Neural cell (in vitro differentiated cells): ENCODE results near the gene CYREN. TPM values are rescaled to one million over a fixed set of nuclear protein-coding genes. Genes with fewer than 3 reads are reported as not detected.
"Not testable (repeated sequence)": the region's sequence is repeated elsewhere in the genome, so short reads cannot be mapped to it uniquely, and the experiment has no call there.

ENCODE experiments used
- H2AFZ ChIP-seq: fragments of 200-600, 300-800 bp; sonication (generic), shearing (Covaris generic); 2 replicates; pipeline ENCODE4 v1.6.0; 2014; ENCODE audit warnings: low read depth, mild to moderate bottlenecking, antibody characterized with exemption, low read length, moderate library complexity
- H3F3A ChIP-seq: fragments of 200-600 bp; shearing (Covaris generic); 2 replicates; pipeline ENCODE4 v1.6.1; 2016; ENCODE audit warnings: mild to moderate bottlenecking, moderate library complexity, mixed read lengths, antibody characterized with exemption, low read length; ENCODE audit not compliant: insufficient read depth, poor library complexity, severe bottlenecking
- H3K27ac ChIP-seq: fragments of 200-600, 300-800 bp; sonication (generic), shearing (Covaris generic); 2 replicates; pipeline ENCODE4 v1.5.1; 2014; ENCODE audit warnings: mild to moderate bottlenecking, low read length, moderate library complexity
- H3K27me3 ChIP-seq: fragments of 300-800, 200-600 bp; sonication (generic), shearing (Covaris generic); 2 replicates; pipeline ENCODE4 v1.6.0; 2014; ENCODE audit warnings: mild to moderate bottlenecking, low read depth, low read length, moderate library complexity; ENCODE audit not compliant: insufficient read depth
- H3K36me3 ChIP-seq: fragments of 300-800, 200-600 bp; sonication (generic), shearing (Covaris generic); 2 replicates; pipeline ENCODE4 v1.5.1; 2014; ENCODE audit warnings: mild to moderate bottlenecking, antibody characterized with exemption, low read length, moderate library complexity; ENCODE audit not compliant: insufficient read depth
- H3K4me2 ChIP-seq: fragments of 300-800, 200-600 bp; sonication (generic), shearing (Covaris generic); 2 replicates; pipeline ENCODE4 v1.6.0; 2014; ENCODE audit warnings: mild to moderate bottlenecking, low read length
- H3K4me3 ChIP-seq: fragments of 300-800, 200-600 bp; sonication (generic), shearing (Covaris generic); 2 replicates; pipeline ENCODE4 v1.5.1; 2014; ENCODE audit warnings: mild to moderate bottlenecking, low read length, moderate library complexity
- H3K79me2 ChIP-seq: fragments of 200-600 bp; shearing (Covaris generic); replicated peaks from 2 replicates; pipeline ENCODE4 v1.6.0; 2014; ENCODE audit warnings: mild to moderate bottlenecking, low read length, moderate library complexity; ENCODE audit not compliant: insufficient read depth
- H3K9ac ChIP-seq: fragments of 300-800, 200-600 bp; sonication (generic), shearing (Covaris generic); 2 replicates; pipeline ENCODE4 v1.6.1; 2016; ENCODE audit warnings: mild to moderate bottlenecking, low read length, mixed read lengths
- H3K9me2 ChIP-seq: fragments of 200-600 bp; shearing (Covaris generic); 2 replicates; pipeline ENCODE4 v1.6.1; 2016; ENCODE audit warnings: mild to moderate bottlenecking, low read length, mixed read lengths; ENCODE audit not compliant: insufficient read depth
- H3K9me3 ChIP-seq: fragments of 200-600, 300-800 bp; sonication (generic), shearing (Covaris generic); 2 replicates; pipeline ENCODE4 v1.6.1; 2016; ENCODE audit warnings: mild to moderate bottlenecking, mixed run types, low read length, moderate library complexity, mixed read lengths
- H4K20me1 ChIP-seq: fragments of 200-600 bp; shearing (Covaris generic); 2 replicates; pipeline ENCODE4 v1.6.1; 2016; ENCODE audit warnings: mild to moderate bottlenecking, mixed run types; ENCODE audit not compliant: insufficient read depth
- EP300 ChIP-seq: fragments of 450-650 bp; conservative IDR thresholded peaks from 2 replicates; pipeline ENCODE4 v1.6.1; 2014; ENCODE audit warnings: antibody characterized with exemption, mild to moderate bottlenecking, moderate library complexity; ENCODE audit not compliant: poor library complexity, severe bottlenecking
- EZH2 ChIP-seq: fragments of 200-600, 300-800 bp; shearing (Covaris generic), sonication (generic); IDR thresholded peaks from 2 replicates; pipeline ENCODE4 v1.6.1; 2014; ENCODE audit warnings: antibody characterized with exemption, low read length, borderline replicate concordance, mild to moderate bottlenecking; ENCODE audit not compliant: insufficient read depth, poor library complexity, severe bottlenecking
- MXI1 ChIP-seq: fragments of 450-650 bp; conservative IDR thresholded peaks from 2 replicates; pipeline ENCODE4 v1.6.1; 2014; ENCODE audit warnings: antibody characterized with exemption, mild to moderate bottlenecking; ENCODE audit not compliant: poor library complexity, severe bottlenecking
- POLR2AphosphoS5 ChIP-seq: IDR thresholded peaks from 2 replicates; pipeline ENCODE4 v1.6.1; 2012
- RAD21 ChIP-seq: fragments of 450-650 bp; conservative IDR thresholded peaks from 2 replicates; pipeline ENCODE4 v1.6.1; 2014; ENCODE audit warnings: antibody characterized with exemption, mild to moderate bottlenecking, moderate library complexity
- SMC3 ChIP-seq: fragments of 450-650 bp; conservative IDR thresholded peaks from 2 replicates; pipeline ENCODE4 v1.6.1; 2014; ENCODE audit warnings: antibody characterized with exemption, mild to moderate bottlenecking, moderate library complexity; ENCODE audit not compliant: poor library complexity
- TAF1 ChIP-seq: IDR thresholded peaks from 2 replicates; pipeline ENCODE4 v1.6.1; 2012; ENCODE audit warnings: low read depth
- polyA plus RNA-seq: library from polyadenylated mRNA; depleted of rRNA; stranded (reverse); fragments of >200 nt; gene quantifications from 2 replicates; pipeline ENCODE4 v1.2.3, GENCODE V29; 2014
- TF ChIP-seq, protein P1 (sequence below): fragments of 450-650 bp; IDR thresholded peaks from 2 replicates; pipeline ENCODE4 v1.5.1; 2014; ENCODE audit warnings: antibody characterized with exemption, mild to moderate bottlenecking, moderate library complexity; ENCODE audit not compliant: poor library complexity, severe bottlenecking
- TF ChIP-seq, protein P2 (sequence below): IDR thresholded peaks from 2 replicates; pipeline ENCODE4 v1.6.1; 2012; ENCODE audit warnings: borderline replicate concordance

The CYREN gene
- polyA plus RNA-seq, 1 donor from 2014 or later, result 6.7 TPM

DNA sequence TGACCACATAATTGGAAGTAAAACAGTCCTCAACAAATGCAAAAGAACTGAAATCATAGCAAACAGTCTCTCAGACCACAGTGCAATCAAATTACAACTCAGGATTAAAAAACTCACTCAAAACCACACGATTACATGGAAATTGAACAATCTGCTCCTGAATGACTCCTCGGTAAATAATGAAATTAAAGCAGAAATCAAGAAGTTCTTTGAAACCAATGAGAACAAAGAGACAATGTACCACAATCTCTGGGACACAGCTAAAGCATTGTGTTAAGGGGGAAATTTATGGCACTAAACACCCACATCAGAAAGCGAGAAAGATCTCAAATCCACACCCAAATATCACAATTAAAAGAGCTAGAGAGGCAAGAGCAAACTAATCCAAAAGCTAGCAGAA is 45.9 kb downstream of the CYREN start:
- not testable (repeated sequence) for H2AFZ ChIP-seq, H3K4me2 ChIP-seq, H3K9ac ChIP-seq, H3K27ac ChIP-seq, H3K9me2 ChIP-seq, H3K9me3 ChIP-seq, H3K36me3 ChIP-seq, H3F3A ChIP-seq, H3K27me3 ChIP-seq, H4K20me1 ChIP-seq, H3K79me2 ChIP-seq, H3K4me3 ChIP-seq

DNA sequence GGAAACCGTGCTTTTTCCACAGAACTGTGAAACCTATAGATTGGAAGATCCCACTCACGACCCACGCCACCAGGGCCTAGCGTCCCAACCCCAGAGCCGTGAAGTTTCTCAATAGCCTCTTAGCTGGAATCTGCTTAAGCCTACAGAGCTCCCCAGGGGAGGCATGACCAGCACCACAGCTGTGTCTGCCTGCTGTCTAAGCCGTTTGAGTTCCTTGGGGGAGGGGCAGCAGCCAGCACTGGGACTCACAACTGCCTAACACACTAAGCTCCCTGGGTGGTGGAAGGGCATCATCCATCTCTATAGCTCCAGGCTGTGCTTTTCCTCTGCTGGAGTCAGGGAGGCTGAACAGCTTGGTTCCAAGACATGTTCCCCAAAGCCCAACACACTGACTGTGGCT is 48.6 kb downstream of the CYREN start:
- no peak overlapping the region for H3K4me2 ChIP-seq
- TF ChIP-seq EZH2, result no peak
- no peak for TF ChIP-seq EP300
- TF ChIP-seq, protein P1, sequence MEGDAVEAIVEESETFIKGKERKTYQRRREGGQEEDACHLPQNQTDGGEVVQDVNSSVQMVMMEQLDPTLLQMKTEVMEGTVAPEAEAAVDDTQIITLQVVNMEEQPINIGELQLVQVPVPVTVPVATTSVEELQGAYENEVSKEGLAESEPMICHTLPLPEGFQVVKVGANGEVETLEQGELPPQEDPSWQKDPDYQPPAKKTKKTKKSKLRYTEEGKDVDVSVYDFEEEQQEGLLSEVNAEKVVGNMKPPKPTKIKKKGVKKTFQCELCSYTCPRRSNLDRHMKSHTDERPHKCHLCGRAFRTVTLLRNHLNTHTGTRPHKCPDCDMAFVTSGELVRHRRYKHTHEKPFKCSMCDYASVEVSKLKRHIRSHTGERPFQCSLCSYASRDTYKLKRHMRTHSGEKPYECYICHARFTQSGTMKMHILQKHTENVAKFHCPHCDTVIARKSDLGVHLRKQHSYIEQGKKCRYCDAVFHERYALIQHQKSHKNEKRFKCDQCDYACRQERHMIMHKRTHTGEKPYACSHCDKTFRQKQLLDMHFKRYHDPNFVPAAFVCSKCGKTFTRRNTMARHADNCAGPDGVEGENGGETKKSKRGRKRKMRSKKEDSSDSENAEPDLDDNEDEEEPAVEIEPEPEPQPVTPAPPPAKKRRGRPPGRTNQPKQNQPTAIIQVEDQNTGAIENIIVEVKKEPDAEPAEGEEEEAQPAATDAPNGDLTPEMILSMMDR, result no peak
- TF ChIP-seq SMC3, result no peak
- TF ChIP-seq RAD21, result no peak
- TF ChIP-seq MXI1, result no peak
- TF ChIP-seq TAF1, result no peak
- TF ChIP-seq, protein P2, sequence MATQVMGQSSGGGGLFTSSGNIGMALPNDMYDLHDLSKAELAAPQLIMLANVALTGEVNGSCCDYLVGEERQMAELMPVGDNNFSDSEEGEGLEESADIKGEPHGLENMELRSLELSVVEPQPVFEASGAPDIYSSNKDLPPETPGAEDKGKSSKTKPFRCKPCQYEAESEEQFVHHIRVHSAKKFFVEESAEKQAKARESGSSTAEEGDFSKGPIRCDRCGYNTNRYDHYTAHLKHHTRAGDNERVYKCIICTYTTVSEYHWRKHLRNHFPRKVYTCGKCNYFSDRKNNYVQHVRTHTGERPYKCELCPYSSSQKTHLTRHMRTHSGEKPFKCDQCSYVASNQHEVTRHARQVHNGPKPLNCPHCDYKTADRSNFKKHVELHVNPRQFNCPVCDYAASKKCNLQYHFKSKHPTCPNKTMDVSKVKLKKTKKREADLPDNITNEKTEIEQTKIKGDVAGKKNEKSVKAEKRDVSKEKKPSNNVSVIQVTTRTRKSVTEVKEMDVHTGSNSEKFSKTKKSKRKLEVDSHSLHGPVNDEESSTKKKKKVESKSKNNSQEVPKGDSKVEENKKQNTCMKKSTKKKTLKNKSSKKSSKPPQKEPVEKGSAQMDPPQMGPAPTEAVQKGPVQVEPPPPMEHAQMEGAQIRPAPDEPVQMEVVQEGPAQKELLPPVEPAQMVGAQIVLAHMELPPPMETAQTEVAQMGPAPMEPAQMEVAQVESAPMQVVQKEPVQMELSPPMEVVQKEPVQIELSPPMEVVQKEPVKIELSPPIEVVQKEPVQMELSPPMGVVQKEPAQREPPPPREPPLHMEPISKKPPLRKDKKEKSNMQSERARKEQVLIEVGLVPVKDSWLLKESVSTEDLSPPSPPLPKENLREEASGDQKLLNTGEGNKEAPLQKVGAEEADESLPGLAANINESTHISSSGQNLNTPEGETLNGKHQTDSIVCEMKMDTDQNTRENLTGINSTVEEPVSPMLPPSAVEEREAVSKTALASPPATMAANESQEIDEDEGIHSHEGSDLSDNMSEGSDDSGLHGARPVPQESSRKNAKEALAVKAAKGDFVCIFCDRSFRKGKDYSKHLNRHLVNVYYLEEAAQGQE, result no peak
- no peak for TF ChIP-seq POLR2AphosphoS5

DNA sequence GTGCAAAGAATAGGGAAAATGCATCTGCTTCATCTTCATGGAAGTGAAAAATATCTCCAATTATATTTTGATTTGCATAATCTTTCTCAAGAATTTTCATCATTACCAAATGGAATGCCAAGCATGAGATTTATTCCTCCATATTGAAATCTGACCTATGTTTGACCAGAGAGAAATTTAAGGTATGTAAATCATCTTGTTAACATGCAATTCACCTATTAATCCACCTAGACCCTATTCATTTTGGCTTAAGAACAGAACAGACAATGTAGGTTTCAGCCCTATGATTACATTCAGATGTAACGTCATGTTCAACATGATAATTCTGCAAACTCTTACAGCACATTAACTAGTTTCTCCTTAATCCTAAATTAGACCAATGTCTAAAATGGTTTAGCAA is 53.4 kb downstream of the CYREN start:
- H2AFZ ChIP-seq, result no peak overlapping the region
- H3K9ac ChIP-seq, result no peak overlapping the region
- H3K79me2 ChIP-seq, result no peaks in the 10 kb centered on the region
- H4K20me1 ChIP-seq, result no peaks in the 10 kb centered on the region
- no peaks in the 10 kb centered on the region for H3K9me3 ChIP-seq
- H3K9me2 ChIP-seq, result no peaks in the 10 kb centered on the region
- no peak overlapping the region for H3K4me3 ChIP-seq
- TF ChIP-seq, protein P1, result no peak
- TF ChIP-seq TAF1 (no peak), RAD21 (no peak), EZH2 (no peak), POLR2AphosphoS5 (no peak), SMC3 (no peak), EP300 (no peak), MXI1 (no peak)
- TF ChIP-seq, protein P2, result no peak
- no peaks in the 10 kb centered on the region for H3F3A ChIP-seq
- no peak overlapping the region for H3K27ac ChIP-seq
- no peaks in the 10 kb centered on the region for H3K27me3 ChIP-seq
- H3K4me2 ChIP-seq, result no peak overlapping the region
- no peaks in the 10 kb centered on the region for H3K36me3 ChIP-seq

More for the DNA sequence above, 48.6 kb downstream of the CYREN start:
- H3K79me2 ChIP-seq, result no peaks in the 10 kb centered on the region
- H4K20me1 ChIP-seq, result no peaks in the 10 kb centered on the region
- no peak overlapping the region for H3K27ac ChIP-seq
- H3K36me3 ChIP-seq, result no peaks in the 10 kb centered on the region
- H3F3A ChIP-seq, result no peaks in the 10 kb centered on the region
- H3K9me3 ChIP-seq, result no peaks in the 10 kb centered on the region
- H3K4me3 ChIP-seq, result no peak overlapping the region
- no peak overlapping the region for H2AFZ ChIP-seq
- no peak overlapping the region for H3K9ac ChIP-seq
- no peaks in the 10 kb centered on the region for H3K27me3 ChIP-seq
- H3K9me2 ChIP-seq, result no peaks in the 10 kb centered on the region
